HCT116 (cell line): ENCODE measurements around the gene NPB. TPM values are rescaled to one million over a fixed set of nuclear protein-coding genes. Genes with fewer than 3 reads are reported as not detected.

Source experiments
- ATAC-seq: fragments of 200-7000 bp; cut with Tn5 transposase; 2 replicates; pipeline ENCODE4 v1.9.1; 2020; ENCODE audit warnings: mild to moderate bottlenecking, moderate library complexity
- BruUV-seq: library from RNA; stranded (reverse); fragments of 400-500 nt; replicated peaks from 2 replicates; lab custom pipeline; 2021; lab: Mats Ljungman, UMichigan
- CTCF ChIA-PET: fragments of 300-600 bp; sonication (Branson Sonifier 250); formaldehyde crosslinking; loops from one replicate; lab custom pipeline; 2021; ENCODE audit warnings: antibody characterized with exemption; lab: Charles Lee
- POLR2A ChIA-PET: fragments of 300-600, 350-600 bp; sonication (Branson Sonifier 250); formaldehyde crosslinking; loops from one replicate; lab custom pipeline; 2021; ENCODE audit warnings: antibody characterized with exemption; lab: Charles Lee
- RAD21 ChIA-PET, 2 experiments: fragments of 300-600 bp; sonication (Branson Sonifier 250); formaldehyde crosslinking; loops; one replicate each; lab custom pipeline; 2023; ENCODE audit warnings: low total read pairs in 2 of 2; ENCODE audit not compliant: uncharacterized antibody in 2 of 2, unreplicated experiment in 2 of 2, low non-redundant PET in 1 of 2; lab: Charles Lee
- DNase-seq: peaks from one replicate; pipeline ENCODE4 v3.0.0-alpha.2; 2010; ENCODE audit warnings: low read depth, low spot score
- H2AFZ ChIP-seq: fragments of 200-600 bp; shearing (Covaris generic), sonication (generic); 2 replicates; pipeline ENCODE4 v1.6.1; 2017; ENCODE audit warnings: low read depth, mixed run types, mixed read lengths, antibody characterized with exemption, low read length; ENCODE audit not compliant: poor library complexity, severe bottlenecking
- H3K27ac ChIP-seq: 2 replicates; pipeline ENCODE4 v1.5.1; 2012; ENCODE audit warnings: low read depth, low read length
- H3K27me3 ChIP-seq: fragments of 200-600 bp; sonication (generic); 2 replicates; pipeline ENCODE4 v1.6.1; 2016; ENCODE audit warnings: mixed run types, low read length, mixed read lengths; ENCODE audit not compliant: insufficient read depth
- H3K36me3 ChIP-seq, 2 experiments: fragments of 200-500 bp in 1 of 2; fragments of 200-600 bp in 1 of 2; sonication (Bioruptor generic) in 1 of 2; sonication (generic) in 1 of 2; 2 replicates each; pipeline versions ENCODE4 v1.5.1 to v1.6.1; 2014 to 2016; ENCODE audit warnings: low read length in 2 of 2, inconsistent platforms in 1 of 2, mixed read lengths in 1 of 2, mixed run types in 1 of 2; ENCODE audit not compliant: insufficient read depth in 2 of 2, control insufficient read depth in 1 of 2
- H3K4me1 ChIP-seq, 2 experiments: fragments of 200-600 bp in 1 of 2; sonication (generic) in 1 of 2; 2 replicates each; pipeline versions ENCODE4 v1.5.1 to v1.6.1; 2012 to 2017; ENCODE audit warnings: low read length in 2 of 2, inconsistent platforms in 1 of 2, mild to moderate bottlenecking in 1 of 2, mixed read lengths in 1 of 2, mixed run types in 1 of 2, moderate library complexity in 1 of 2; ENCODE audit not compliant: insufficient read depth in 2 of 2, control insufficient read depth in 1 of 2
- H3K4me2 ChIP-seq: fragments of 200-600 bp; sonication (generic); 2 replicates; pipeline ENCODE4 v1.6.1; 2017; ENCODE audit warnings: mixed run types, low read length, mixed read lengths
- H3K4me3 ChIP-seq, 2 experiments: fragments of 200-600 bp in 1 of 2; sonication (generic) in 1 of 2; replicated peaks in 1 of 2; 2 replicates each; pipeline ENCODE4 v1.5.1; 2011 to 2016; ENCODE audit warnings: low read length in 2 of 2, control low read depth in 1 of 2, low read depth in 1 of 2, mild to moderate bottlenecking in 1 of 2, mixed read lengths in 1 of 2, mixed run types in 1 of 2
- H3K79me2 ChIP-seq: fragments of 200-600 bp; sonication (generic); 2 replicates; pipeline ENCODE4 v1.6.1; 2017; ENCODE audit warnings: mild to moderate bottlenecking, mixed run types, low read length, moderate library complexity, mixed read lengths; ENCODE audit not compliant: insufficient read depth
- H3K9ac ChIP-seq: fragments of 200-600 bp; sonication (generic); 2 replicates; pipeline ENCODE4 v1.6.1; 2016; ENCODE audit warnings: low read length, mixed read lengths
- H3K9me2 ChIP-seq: fragments of 200-600 bp; sonication (generic), shearing (Covaris generic); 2 replicates; pipeline ENCODE4 v1.6.1; 2017; ENCODE audit warnings: mixed run types, mild to moderate bottlenecking, moderate library complexity; ENCODE audit not compliant: insufficient read depth
- H3K9me3 ChIP-seq, 2 experiments: fragments of 200-500 bp in 1 of 2; fragments of 200-600 bp in 1 of 2; sonication (Bioruptor generic) in 1 of 2; sonication (generic) in 1 of 2; 2 replicates each; pipeline ENCODE4 v1.6.1; 2014 to 2017; ENCODE audit warnings: low read length in 2 of 2, mixed read lengths in 2 of 2, inconsistent platforms in 1 of 2, low read depth in 1 of 2, mild to moderate bottlenecking in 1 of 2, mixed run types in 1 of 2, moderate library complexity in 1 of 2; ENCODE audit not compliant: control insufficient read depth in 1 of 2, insufficient read depth in 1 of 2
- H4K20me1 ChIP-seq: fragments of 200-600 bp; sonication (generic), shearing (Covaris generic); 2 replicates; pipeline ENCODE4 v1.6.1; 2017; ENCODE audit warnings: mixed run types, mild to moderate bottlenecking, moderate library complexity; ENCODE audit not compliant: insufficient read depth
- ATF3 ChIP-seq: IDR thresholded peaks from 2 replicates; pipeline ENCODE4 v1.6.1; 2012
- CEBPB ChIP-seq: IDR thresholded peaks from 2 replicates; pipeline ENCODE4 v1.6.1; 2012; ENCODE audit warnings: low read depth
- ELF1 ChIP-seq: IDR thresholded peaks from 2 replicates; pipeline ENCODE4 v1.6.1; 2012; ENCODE audit warnings: low read depth, borderline replicate concordance
- EZH2phosphoT487 ChIP-seq: fragments of 200-600 bp; IDR thresholded peaks from 2 replicates; pipeline ENCODE4 v1.6.1; 2018; ENCODE audit warnings: antibody characterized with exemption, borderline replicate concordance
- FOSL1 ChIP-seq: IDR thresholded peaks from 2 replicates; pipeline ENCODE4 v1.6.1; 2012; ENCODE audit warnings: low read depth
- JUND ChIP-seq: IDR thresholded peaks from 2 replicates; pipeline ENCODE4 v1.6.1; 2012
- POLR2AphosphoS5 ChIP-seq: IDR thresholded peaks from 2 replicates; pipeline ENCODE4 v1.6.1; 2011; ENCODE audit warnings: mild to moderate bottlenecking, low read depth, low read length, moderate library complexity
- RAD21 ChIP-seq: IDR thresholded peaks from 2 replicates; pipeline ENCODE4 v1.6.1; 2012; ENCODE audit warnings: low read depth, mild to moderate bottlenecking
- REST ChIP-seq: IDR thresholded peaks from 2 replicates; pipeline ENCODE4 v1.6.1; 2012; ENCODE audit warnings: low read depth
- SIN3A ChIP-seq: IDR thresholded peaks from 2 replicates; pipeline ENCODE4 v1.6.1; 2012; ENCODE audit warnings: low read depth
- SRF ChIP-seq: IDR thresholded peaks from 2 replicates; pipeline ENCODE4 v1.6.1; 2012; ENCODE audit warnings: low read depth
- TCF7L2 ChIP-seq: IDR thresholded peaks from 2 replicates; pipeline ENCODE4 v1.7.0; 2011; ENCODE audit warnings: borderline replicate concordance, inconsistent platforms; ENCODE audit not compliant: insufficient read depth, insufficient read length; ENCODE audit errors: extremely low read depth
- ZFX ChIP-seq: fragments of 450-650 bp; IDR thresholded peaks from 2 replicates; pipeline ENCODE4 v1.6.1; 2017
- ZNF274 ChIP-seq: fragments of 200-500 bp; sonication (Bioruptor generic); IDR thresholded peaks from 2 replicates; pipeline ENCODE4 v1.6.1; 2014; ENCODE audit warnings: mild to moderate bottlenecking, low read depth, low read length, inconsistent platforms
- intact Hi-C: fragments of 100-400 bp; cut with micrococcal nuclease; formaldehyde crosslinking; loops from 2 replicates; pipeline ENCODE4 v1.10.0; 2022
- total RNA-seq: library from RNA; stranded (reverse); gene quantifications from one replicate; pipeline ENCODE4 v1.2.1, GENCODE V29; 2021; ENCODE audit not compliant: unreplicated experiment

NPB gene
- total RNA-seq, 1 experiment from 2014 or later, result 1.2 TPM

GRCh38 chr17:81922566-81923301 lies 20.7 kb downstream of the NPB start:
- no peaks in the 10 kb centered on the region for H3K9me3 ChIP-seq
- ATAC-seq (no peak), DNase-seq (no peak)
- H3K4me3 ChIP-seq, result peak overlapping the region in 1 of 2 experiments; percentile 36; a peak in 2 of 4 replicates
- H3K4me1 ChIP-seq, result peaks cover 35 to 55% of the 10 kb centered on the region in 2 experiments
- no TSS peak for BruUV-seq
- ChIA-PET CTCF (interaction anchor here (1.0 to 1.8 kb wide), 2 partner anchors 10 to 53 kb away, joined by 3 to 4 read pairs; no protein-coding TSS in a partner anchor), POLR2A (interaction anchor here (1.1 kb wide), 1 partner anchor 46 kb away, joined by 3 read pairs; no protein-coding TSS in a partner anchor), RAD21 (no interaction called here)
- peak overlapping the region; percentile 80 for H3K27ac ChIP-seq
- no peaks in the 10 kb centered on the region for H4K20me1 ChIP-seq
- intact Hi-C loops, result no loop called here
- peaks cover 91% of the 10 kb centered on the region for H3K79me2 ChIP-seq
- H3K27me3 ChIP-seq, result no peaks in the 10 kb centered on the region
- H2AFZ ChIP-seq, result no peak overlapping the region
- peak overlapping the region; percentile 65 for H3K9ac ChIP-seq
- no peaks in the 10 kb centered on the region for H3K9me2 ChIP-seq
- peak overlapping the region; percentile 80 for H3K4me2 ChIP-seq
- TF ChIP-seq SRF, result no peak
- no peak for TF ChIP-seq EZH2phosphoT487
- no peak for TF ChIP-seq ATF3
- TF ChIP-seq SIN3A, result no peak
- TF ChIP-seq ZFX, result no peak
- TF ChIP-seq POLR2AphosphoS5, result no peak
- no peak for TF ChIP-seq JUND
- no peak for TF ChIP-seq ZNF274
- no peak for TF ChIP-seq RAD21
- no peak for TF ChIP-seq FOSL1
- no peak for TF ChIP-seq REST
- TF ChIP-seq CEBPB, result no peak
- TF ChIP-seq TCF7L2, result no peak
- no peak for TF ChIP-seq ELF1
- peaks cover 15 to 36% of the 10 kb centered on the region in 2 experiments; a peak in 3 of 4 replicates for H3K36me3 ChIP-seq
